GM23248 (cell line): ENCODE data around the gene CCDC50.

Experiments
- EZH2 ChIP-seq: fragments of 200-600 bp; sonication (generic); IDR thresholded peaks from 2 replicates; pipeline ENCODE4 v1.6.1; 2018; ENCODE audit warnings: antibody characterized with exemption, mild to moderate bottlenecking; ENCODE audit not compliant: insufficient read depth, poor library complexity, severe bottlenecking
- EZH2phosphoT487 ChIP-seq: fragments of 200-600 bp; sonication (generic); IDR thresholded peaks from 2 replicates; pipeline ENCODE4 v1.6.1; 2018; ENCODE audit warnings: antibody characterized with exemption, moderate library complexity, mild to moderate bottlenecking, low read depth; ENCODE audit not compliant: insufficient read depth

- no peak for TF ChIP-seq EZH2
- TF ChIP-seq EZH2phosphoT487: no peak
Measured at GRCh38 chr3:191438150-191438814, 109.1 kb downstream of the CCDC50 start.
